ENCODE data around the gene MYZAP. TPM values are rescaled to one million over a fixed set of nuclear protein-coding genes. Genes with fewer than 3 reads are reported as not detected.
A peak's percentile ranks its signal among the peaks of the same experiment; 100 is the strongest.

Gene MYZAP
- total RNA-seq, 8 experiments from 2014 or later: 0.27 to 0.90 (median 0.46) TPM; not detected in 2

- no peak for ATAC-seq (replicated peaks in 6 of 8)
- no peak overlapping the region for H3K4me3 ChIP-seq
- no peaks in the 10 kb centered on the region for H3K4me1 ChIP-seq (replicated peaks in 1 of 2)
- no peak overlapping the region for H3K27ac ChIP-seq
- in situ Hi-C loops (cut with MboI; ENCODE audit: low pct_unique_long_range_greater_than_20kb in 2 of 9, low sequenced_read_pairs in 9 of 9, unreplicated experiment in 9 of 9): no loop called here
- WGBS, 10 experiments: 51 to 100% (median 86%) methylated on average over 1 to 7 of the region's 8 CpGs
Observed at GRCh38 chr15:57684491-57685151, 92.9 kb downstream of the MYZAP start.

- in situ Hi-C loops (cut with MboI; ENCODE audit: low pct_unique_long_range_greater_than_20kb in 2 of 9, low sequenced_read_pairs in 9 of 9, unreplicated experiment in 9 of 9): no loop called here
- no peaks in the 10 kb centered on the region for H3K4me1 ChIP-seq (replicated peaks in 1 of 2)
- ATAC-seq (replicated peaks in 6 of 8): peak in 6 of 8 experiments; percentile 10 to 96 (median 72)
- H3K4me3 ChIP-seq: no peak overlapping the region
- WGBS, 10 experiments: 0 to 82% (median 50%) methylated on average over 1 to 7 of the region's 7 CpGs
- no peak overlapping the region for H3K27ac ChIP-seq
Observed at GRCh38 chr15:57685306-57686095, 93.8 kb downstream of the MYZAP start.

GRCh38 chr15:57686657-57687056, 95.0 kb downstream of the MYZAP start:
- Histone ChIP-seq H3K27ac (no peak overlapping the region), H3K4me1 (replicated peaks in 1 of 2) (no peaks in the 10 kb centered on the region), H3K4me3 (no peak overlapping the region)
- in situ Hi-C loops (cut with MboI; ENCODE audit: low pct_unique_long_range_greater_than_20kb in 2 of 9, low sequenced_read_pairs in 9 of 9, unreplicated experiment in 9 of 9): no loop called here
- 70 to 100% (median 80%) methylated on average over 1 to 4 of the region's 4 CpGs; no CpG with 5 or more reads in 1 of the 10 experiments for WGBS, 10 experiments
- no peak for ATAC-seq (replicated peaks in 6 of 8)

GRCh38 chr15:57690341-57690966, 98.8 kb downstream of the MYZAP start:
- ATAC-seq (replicated peaks in 6 of 8): no peak
- in situ Hi-C loops (cut with MboI; ENCODE audit: low pct_unique_long_range_greater_than_20kb in 2 of 9, low sequenced_read_pairs in 9 of 9, unreplicated experiment in 9 of 9): no loop called here
- 60 to 100% (median 86%) methylated on average over 1 to 5 of the region's 6 CpGs; no CpG with 5 or more reads in 4 of the 10 experiments for WGBS, 10 experiments

GRCh38 chr15:57691082-57691481, 99.4 kb downstream of the MYZAP start:
- H3K27ac ChIP-seq: no peak overlapping the region
- H3K4me1 ChIP-seq (replicated peaks in 1 of 2): no peaks in the 10 kb centered on the region
- in situ Hi-C loops (cut with MboI; ENCODE audit: low pct_unique_long_range_greater_than_20kb in 2 of 9, low sequenced_read_pairs in 9 of 9, unreplicated experiment in 9 of 9): no loop called here
- no peak for ATAC-seq (replicated peaks in 6 of 8)
- H3K4me3 ChIP-seq: no peak overlapping the region
- 0 to 100% (median 68%) methylated on average over 1 of the region's 1 CpG; no CpG with 5 or more reads in 2 of the 10 experiments for WGBS, 10 experiments

More at GRCh38 chr15:57690341-57690966, 98.8 kb downstream of the MYZAP start:
- Histone ChIP-seq H3K4me1 (replicated peaks in 1 of 2) (no peaks in the 10 kb centered on the region), H3K4me3 (no peak overlapping the region), H3K27ac (no peak overlapping the region)

GRCh38 chr15:57692709-57693108, 101.0 kb downstream of the MYZAP start:
- no peak overlapping the region for H3K4me3 ChIP-seq
- ATAC-seq (replicated peaks in 6 of 8): no peak
- no peak overlapping the region for H3K27ac ChIP-seq
- H3K4me1 ChIP-seq (replicated peaks in 1 of 2): no peaks in the 10 kb centered on the region
- 33 to 86% (median 72%) methylated on average over 1 of the region's 1 CpG; no CpG with 5 or more reads in 4 of the 10 experiments for WGBS, 10 experiments
- in situ Hi-C loops (cut with MboI; ENCODE audit: low pct_unique_long_range_greater_than_20kb in 2 of 9, low sequenced_read_pairs in 9 of 9, unreplicated experiment in 9 of 9): no loop called here

GRCh38 chr15:57694279-57694678, 102.6 kb downstream of the MYZAP start:
- no peak overlapping the region for H3K4me3 ChIP-seq
- no peaks in the 10 kb centered on the region for H3K4me1 ChIP-seq (replicated peaks in 1 of 2)
- 10 to 100% (median 86%) methylated on average over 1 of the region's 1 CpG; no CpG with 5 or more reads in 3 of the 10 experiments for WGBS, 10 experiments
- in situ Hi-C loops (cut with MboI; ENCODE audit: low pct_unique_long_range_greater_than_20kb in 2 of 9, low sequenced_read_pairs in 9 of 9, unreplicated experiment in 9 of 9): no loop called here
- no peak overlapping the region for H3K27ac ChIP-seq
- peak in 1 of 8 experiments; percentile 36 for ATAC-seq (replicated peaks in 6 of 8)

- WGBS, 10 experiments: 42 to 100% (median 73%) methylated on average over 2 to 5 of the region's 5 CpGs; no CpG with 5 or more reads in 1 of the 10 experiments
- Histone ChIP-seq H3K4me1 (replicated peaks in 1 of 2) (no peaks in the 10 kb centered on the region), H3K27ac (no peak overlapping the region), H3K4me3 (no peak overlapping the region)
- in situ Hi-C loops (cut with MboI; ENCODE audit: low pct_unique_long_range_greater_than_20kb in 2 of 9, low sequenced_read_pairs in 9 of 9, unreplicated experiment in 9 of 9): no loop called here
- peak in 1 of 8 experiments; percentile 39 for ATAC-seq (replicated peaks in 6 of 8)
Observed at GRCh38 chr15:57696146-57696545, 104.4 kb downstream of the MYZAP start.

- no peak for ATAC-seq (replicated peaks in 6 of 8)
- Histone ChIP-seq H3K4me1 (replicated peaks in 1 of 2) (no peaks in the 10 kb centered on the region), H3K4me3 (no peak overlapping the region), H3K27ac (no peak overlapping the region)
- 81 to 100% (median 85%) methylated on average over 1 to 4 of the region's 4 CpGs; no CpG with 5 or more reads in 3 of the 10 experiments for WGBS, 10 experiments
- in situ Hi-C loops (cut with MboI; ENCODE audit: low pct_unique_long_range_greater_than_20kb in 2 of 9, low sequenced_read_pairs in 9 of 9, unreplicated experiment in 9 of 9): no loop called here
Observed at GRCh38 chr15:57697588-57697987, 105.9 kb downstream of the MYZAP start.

- ATAC-seq (replicated peaks in 6 of 8): no peak
- H3K4me3 ChIP-seq: no peak overlapping the region
- H3K4me1 ChIP-seq (replicated peaks in 1 of 2): no peaks in the 10 kb centered on the region
- in situ Hi-C loops (cut with MboI; ENCODE audit: low pct_unique_long_range_greater_than_20kb in 2 of 9, low sequenced_read_pairs in 9 of 9, unreplicated experiment in 9 of 9): no loop called here
- H3K27ac ChIP-seq: no peak overlapping the region
Observed at GRCh38 chr15:57698243-57698642, 106.5 kb downstream of the MYZAP start.

- Histone ChIP-seq H3K4me1 (replicated peaks in 1 of 2) (no peaks in the 10 kb centered on the region), H3K4me3 (no peak overlapping the region), H3K27ac (no peak overlapping the region)
- WGBS, 10 experiments: 21 to 86% (median 66%) methylated on average over 1 to 4 of the region's 4 CpGs
- in situ Hi-C loops (cut with MboI; ENCODE audit: low pct_unique_long_range_greater_than_20kb in 2 of 9, low sequenced_read_pairs in 9 of 9, unreplicated experiment in 9 of 9): no loop called here
- no peak for ATAC-seq (replicated peaks in 6 of 8)
Observed at GRCh38 chr15:57698991-57699390, 107.3 kb downstream of the MYZAP start.

- Histone ChIP-seq H3K4me3 (no peak overlapping the region), H3K4me1 (replicated peaks in 1 of 2) (peaks cover 8 to 14% of the 10 kb centered on the region in 2 donors), H3K27ac (no peak overlapping the region)
- whole genome bisulfite sequencing, 10 experiments: 7 to 87% (median 70%) methylated on average over 1 to 2 of the region's 2 CpGs; no CpG with 5 or more reads in 1 of the 10 experiments
- ATAC-seq (replicated peaks in 6 of 8): no peak
- in situ Hi-C loops (cut with MboI; ENCODE audit: low pct_unique_long_range_greater_than_20kb in 2 of 9, low sequenced_read_pairs in 9 of 9, unreplicated experiment in 9 of 9): no loop called here
Observed at GRCh38 chr15:57703387-57703786, 111.7 kb downstream of the MYZAP start.

- peaks cover 8 to 15% of the 10 kb centered on the region in 2 donors for H3K4me1 ChIP-seq (replicated peaks in 1 of 2)
- no peak overlapping the region for H3K4me3 ChIP-seq
- ATAC-seq (replicated peaks in 6 of 8): no peak
- in situ Hi-C loops (cut with MboI; ENCODE audit: low pct_unique_long_range_greater_than_20kb in 2 of 9, low sequenced_read_pairs in 9 of 9, unreplicated experiment in 9 of 9): no loop called here
- 40 to 100% (median 100%) methylated on average over 1 to 2 of the region's 3 CpGs; no CpG with 5 or more reads in 7 of the 10 experiments for WGBS, 10 experiments
- H3K27ac ChIP-seq: no peak overlapping the region
Observed at GRCh38 chr15:57704441-57704840, 112.7 kb downstream of the MYZAP start.
